Caco-2 (cell line): ENCODE results near the gene TNS3. TPM values are rescaled to one million over a fixed set of nuclear protein-coding genes. Genes with fewer than 3 reads are reported as not detected.
A peak's percentile ranks its signal among the peaks of the same experiment; 100 is the strongest.

Experiments
- BruUV-seq: library from RNA; stranded (reverse); fragments of 400-500 nt; replicated peaks from 2 replicates; lab custom pipeline; 2021; lab: Mats Ljungman, UMichigan
- CTCF ChIA-PET: fragments of 300-600 bp; sonication (Branson Sonifier 250); formaldehyde crosslinking; loops from one replicate; lab custom pipeline; 2022; ENCODE audit warnings: antibody characterized with exemption; lab: Charles Lee
- POLR2A ChIA-PET: fragments of 300-600 bp; sonication (Branson Sonifier 250); formaldehyde crosslinking; loops from one replicate; lab custom pipeline; 2022; ENCODE audit warnings: antibody characterized with exemption; lab: Charles Lee
- DNase-seq, 2 experiments: peaks; one replicate each; pipeline versions ENCODE4 v3.0.0 to v3.0.0-alpha.2; 2020 to 2022
- H3K27me3 ChIP-seq: replicated peaks from 2 replicates; pipeline ENCODE4 v1.6.0; 2011; ENCODE audit warnings: low read length; ENCODE audit not compliant: control insufficient read depth, insufficient read depth
- H3K36me3 ChIP-seq: 2 replicates; pipeline ENCODE4 v1.5.1; 2011; ENCODE audit warnings: low read length; ENCODE audit not compliant: control insufficient read depth, insufficient read depth
- H3K4me1 ChIP-seq: fragments of 250-450 bp; sonication (Bioruptor Pico); 2 replicates; pipeline ENCODE4 v1.5.1; 2020; ENCODE audit warnings: mild to moderate bottlenecking
- H3K4me3 ChIP-seq: 2 replicates; pipeline ENCODE4 v1.5.1; 2011; ENCODE audit warnings: low read depth, mild to moderate bottlenecking, control low read depth, low read length
- H3K9me3 ChIP-seq: fragments of 250-450 bp; sonication (Bioruptor Pico); 2 replicates; pipeline ENCODE4 v1.5.1; 2020; ENCODE audit warnings: mild to moderate bottlenecking, moderate library complexity
- H3K27ac Mint-ChIP-seq: one replicate; pipeline ENCODE4 v1.8.0; 2022; ENCODE audit warnings: mixed read lengths; ENCODE audit not compliant: unreplicated experiment
- H3K27me3 Mint-ChIP-seq: one replicate; pipeline ENCODE4 v1.8.0; 2022; ENCODE audit warnings: mixed read lengths; ENCODE audit not compliant: insufficient read depth, unreplicated experiment
- H3K36me3 Mint-ChIP-seq: one replicate; pipeline ENCODE4 v1.8.0; 2022; ENCODE audit warnings: mild to moderate bottlenecking, mixed read lengths; ENCODE audit not compliant: insufficient read depth, unreplicated experiment
- H3K4me1 Mint-ChIP-seq: one replicate; pipeline ENCODE4 v1.8.0; 2022; ENCODE audit warnings: low read depth, mixed read lengths; ENCODE audit not compliant: unreplicated experiment
- H3K4me3 Mint-ChIP-seq: one replicate; pipeline ENCODE4 v1.8.0; 2022; ENCODE audit warnings: mild to moderate bottlenecking, moderate library complexity, mixed read lengths; ENCODE audit not compliant: unreplicated experiment
- H3K9me3 Mint-ChIP-seq: one replicate; pipeline ENCODE4 v1.8.0; 2022; ENCODE audit warnings: mixed read lengths; ENCODE audit not compliant: unreplicated experiment
- intact Hi-C: fragments of 100-400 bp; cut with micrococcal nuclease; formaldehyde crosslinking; loops from one replicate; pipeline ENCODE4 v1.10.0; 2022; ENCODE audit not compliant: unreplicated experiment
- total RNA-seq: library from RNA; stranded (reverse); gene quantifications from 2 replicates; pipeline ENCODE4 v1.2.3, GENCODE V29; 2022
- TF ChIP-seq, protein P1 (sequence below), 2 experiments: fragments of 200-600 bp in 1 of 2; IDR thresholded peaks; 1 replicate in 1 of 2; 2 replicates in 1 of 2; pipeline versions ENCODE4 v1.5.1 to v1.8.0; 2011 to 2022; ENCODE audit warnings: antibody characterized with exemption in 1 of 2, control low read depth in 1 of 2, inconsistent platforms in 1 of 2, low read depth in 1 of 2, low read length in 1 of 2, mild to moderate bottlenecking in 1 of 2, moderate library complexity in 1 of 2; ENCODE audit not compliant: insufficient read depth in 1 of 2, severe bottlenecking in 1 of 2, unreplicated experiment in 1 of 2

Gene TNS3
- total RNA-seq, 1 experiment from 2014 or later, result 263 TPM

DNA sequence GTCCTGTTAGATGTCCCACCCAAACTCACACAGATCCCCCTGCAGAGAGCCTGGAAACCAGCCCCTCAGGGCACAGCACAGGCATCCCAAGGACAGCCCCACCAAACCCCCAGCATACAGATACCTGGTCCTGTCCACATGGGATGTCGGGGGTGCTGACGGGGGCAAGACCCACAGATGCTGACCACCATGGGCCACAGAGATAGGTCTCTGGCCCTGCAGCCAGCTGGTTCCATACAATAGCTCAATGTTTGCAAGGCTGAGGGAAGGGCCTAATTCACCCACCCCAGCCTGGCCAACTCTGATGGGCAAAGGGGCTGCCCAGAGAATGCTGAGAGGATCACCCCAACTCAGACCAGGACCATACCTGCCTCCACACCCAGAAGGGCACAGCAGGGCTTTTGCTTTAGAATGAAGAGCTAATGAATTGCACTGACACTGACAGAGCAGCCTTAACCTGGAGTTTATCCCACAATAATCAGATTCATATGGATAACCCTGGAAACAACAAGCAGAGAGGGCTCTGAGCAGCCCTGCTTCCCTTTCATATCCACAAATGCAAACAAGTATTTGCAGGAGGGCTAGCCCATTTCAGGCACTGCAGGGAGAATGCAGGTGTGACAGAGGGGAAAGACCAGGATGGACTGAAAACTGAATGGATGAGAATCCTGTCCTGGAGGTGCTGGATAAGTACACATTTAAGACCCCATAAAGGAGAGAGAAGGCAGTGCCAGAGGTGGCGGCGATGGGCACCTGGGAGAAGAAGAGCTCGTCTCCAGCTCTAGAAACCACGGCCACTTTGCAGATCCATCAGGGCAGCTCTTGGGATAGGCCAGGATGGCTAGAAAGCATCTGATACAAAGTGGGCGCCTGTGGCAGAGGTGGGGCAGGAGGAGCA is 126.7 kb downstream of the TNS3 start:
- Mint-ChIP-seq H3K27ac (peak overlapping the region; percentile 65), H3K4me1 (peaks cover 31% of the 10 kb centered on the region), H3K4me3 (no peak overlapping the region), H3K27me3 (no peaks in the 10 kb centered on the region), H3K9me3 (no peaks in the 10 kb centered on the region), H3K36me3 (peaks cover 87% of the 10 kb centered on the region)
- peaks cover 3% of the 10 kb centered on the region; the same call in 1 of the 2 replicates for H3K4me1 ChIP-seq
- peaks cover 1% of the 10 kb centered on the region; the same call in 1 of the 2 replicates for H3K36me3 ChIP-seq
- POLR2A ChIA-PET, result no interaction called here
- no TSS peak for BruUV-seq
- TF ChIP-seq, protein P1, sequence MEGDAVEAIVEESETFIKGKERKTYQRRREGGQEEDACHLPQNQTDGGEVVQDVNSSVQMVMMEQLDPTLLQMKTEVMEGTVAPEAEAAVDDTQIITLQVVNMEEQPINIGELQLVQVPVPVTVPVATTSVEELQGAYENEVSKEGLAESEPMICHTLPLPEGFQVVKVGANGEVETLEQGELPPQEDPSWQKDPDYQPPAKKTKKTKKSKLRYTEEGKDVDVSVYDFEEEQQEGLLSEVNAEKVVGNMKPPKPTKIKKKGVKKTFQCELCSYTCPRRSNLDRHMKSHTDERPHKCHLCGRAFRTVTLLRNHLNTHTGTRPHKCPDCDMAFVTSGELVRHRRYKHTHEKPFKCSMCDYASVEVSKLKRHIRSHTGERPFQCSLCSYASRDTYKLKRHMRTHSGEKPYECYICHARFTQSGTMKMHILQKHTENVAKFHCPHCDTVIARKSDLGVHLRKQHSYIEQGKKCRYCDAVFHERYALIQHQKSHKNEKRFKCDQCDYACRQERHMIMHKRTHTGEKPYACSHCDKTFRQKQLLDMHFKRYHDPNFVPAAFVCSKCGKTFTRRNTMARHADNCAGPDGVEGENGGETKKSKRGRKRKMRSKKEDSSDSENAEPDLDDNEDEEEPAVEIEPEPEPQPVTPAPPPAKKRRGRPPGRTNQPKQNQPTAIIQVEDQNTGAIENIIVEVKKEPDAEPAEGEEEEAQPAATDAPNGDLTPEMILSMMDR (IDR thresholded peaks at IDR 0.05; ENCODE audit: insufficient read depth in 1 of 2, low read depth in 1 of 2, low read length in 1 of 2, severe bottlenecking in 1 of 2, unreplicated experiment in 1 of 2), result no peak
- CTCF ChIA-PET, result no interaction called here
- H3K4me3 ChIP-seq, result no peak overlapping the region
- H3K9me3 ChIP-seq, result no peaks in the 10 kb centered on the region
- no peaks in the 10 kb centered on the region for H3K27me3 ChIP-seq
- intact Hi-C loops, result no loop called here
- no peak for DNase-seq

DNA sequence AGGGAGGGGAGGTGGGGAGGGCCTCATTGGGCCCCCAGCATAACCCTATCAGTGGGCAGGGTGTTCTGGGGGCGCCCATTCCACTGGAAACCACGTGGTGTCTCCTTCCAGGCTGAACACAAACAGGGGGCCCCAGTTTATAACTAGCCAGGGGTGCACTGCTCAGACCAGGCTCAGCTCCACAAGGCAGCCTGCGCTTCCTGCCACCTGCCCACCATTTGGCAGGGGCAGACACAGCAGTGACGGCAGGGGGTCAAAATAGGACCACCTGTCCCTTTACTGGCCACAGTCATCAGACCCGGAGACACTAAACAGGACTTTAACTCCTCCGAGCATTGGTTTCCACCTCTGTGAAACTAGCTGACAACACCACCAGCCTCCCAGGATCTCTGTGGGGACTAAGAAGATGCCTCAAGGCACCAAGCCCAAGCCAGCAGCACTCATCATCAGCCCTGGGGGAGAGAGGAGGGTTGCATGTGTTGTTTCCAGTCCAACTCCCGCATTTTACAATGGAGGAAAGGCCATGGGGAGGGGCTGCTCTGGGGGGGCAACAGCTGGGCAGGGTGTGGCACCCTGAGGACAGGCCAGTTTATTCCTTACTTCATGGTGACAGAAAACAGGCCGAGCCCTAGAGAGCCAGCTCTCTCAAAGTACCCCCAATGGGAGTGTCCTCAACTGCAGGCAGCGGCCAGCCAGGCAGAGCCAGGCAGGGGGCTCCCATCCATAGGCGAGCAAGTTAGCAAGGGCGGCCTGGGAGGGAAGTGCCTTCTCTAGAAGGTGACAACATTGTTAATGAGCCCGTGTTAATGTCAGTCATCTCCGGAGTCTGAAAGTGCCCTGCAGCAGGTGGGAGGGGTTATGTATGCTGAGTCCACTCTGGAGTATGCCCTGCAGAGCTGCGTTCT is 127.6 kb downstream of the TNS3 start:
- H3K9me3 ChIP-seq, result no peaks in the 10 kb centered on the region
- BruUV-seq, result no TSS peak
- no peak overlapping the region for H3K4me3 Mint-ChIP-seq
- POLR2A ChIA-PET, result no interaction called here
- peaks cover 1% of the 10 kb centered on the region; the same call in 1 of the 2 replicates for H3K36me3 ChIP-seq
- no peaks in the 10 kb centered on the region for H3K27me3 ChIP-seq
- no peaks in the 10 kb centered on the region for H3K9me3 Mint-ChIP-seq
- intact Hi-C loops, result no loop called here
- TF ChIP-seq, protein P1 (IDR thresholded peaks at IDR 0.05; ENCODE audit: insufficient read depth in 1 of 2, low read depth in 1 of 2, low read length in 1 of 2, severe bottlenecking in 1 of 2, unreplicated experiment in 1 of 2), result no peak
- peaks cover 86% of the 10 kb centered on the region for H3K36me3 Mint-ChIP-seq
- H3K27ac Mint-ChIP-seq, result peak overlapping the region; percentile 65
- CTCF ChIA-PET, result no interaction called here
- no peak overlapping the region for H3K4me3 ChIP-seq
- H3K27me3 Mint-ChIP-seq, result no peaks in the 10 kb centered on the region
- DNase-seq, result no peak
- H3K4me1 ChIP-seq, result peaks cover 3% of the 10 kb centered on the region; the same call in 1 of the 2 replicates
- peaks cover 31% of the 10 kb centered on the region for H3K4me1 Mint-ChIP-seq
